Measurements from ENCODE around the gene BIRC7.

GRCh38 chr20:63210011-63210605 is 25.6 kb upstream of the BIRC7 start:
- TF ChIP-seq EZH2 (IDR thresholded peaks at IDR 0.05; ENCODE audit: borderline replicate concordance, low read depth, low read length, severe bottlenecking): no peak
- TF ChIP-seq, protein P1, sequence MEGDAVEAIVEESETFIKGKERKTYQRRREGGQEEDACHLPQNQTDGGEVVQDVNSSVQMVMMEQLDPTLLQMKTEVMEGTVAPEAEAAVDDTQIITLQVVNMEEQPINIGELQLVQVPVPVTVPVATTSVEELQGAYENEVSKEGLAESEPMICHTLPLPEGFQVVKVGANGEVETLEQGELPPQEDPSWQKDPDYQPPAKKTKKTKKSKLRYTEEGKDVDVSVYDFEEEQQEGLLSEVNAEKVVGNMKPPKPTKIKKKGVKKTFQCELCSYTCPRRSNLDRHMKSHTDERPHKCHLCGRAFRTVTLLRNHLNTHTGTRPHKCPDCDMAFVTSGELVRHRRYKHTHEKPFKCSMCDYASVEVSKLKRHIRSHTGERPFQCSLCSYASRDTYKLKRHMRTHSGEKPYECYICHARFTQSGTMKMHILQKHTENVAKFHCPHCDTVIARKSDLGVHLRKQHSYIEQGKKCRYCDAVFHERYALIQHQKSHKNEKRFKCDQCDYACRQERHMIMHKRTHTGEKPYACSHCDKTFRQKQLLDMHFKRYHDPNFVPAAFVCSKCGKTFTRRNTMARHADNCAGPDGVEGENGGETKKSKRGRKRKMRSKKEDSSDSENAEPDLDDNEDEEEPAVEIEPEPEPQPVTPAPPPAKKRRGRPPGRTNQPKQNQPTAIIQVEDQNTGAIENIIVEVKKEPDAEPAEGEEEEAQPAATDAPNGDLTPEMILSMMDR (IDR thresholded peaks at IDR 0.05; ENCODE audit: extremely low read depth in 1 of 2, insufficient read depth in 1 of 2, low read depth in 1 of 2, low read length in 2 of 2): no peak

All from endothelial cell of umbilical vein (primary cell).